ENCODE measurements around the gene AFF3. TPM values are rescaled to one million over a fixed set of nuclear protein-coding genes. Genes with fewer than 3 reads are reported as not detected.

Gene AFF3
- total RNA-seq, 3 donors from 2014 or later (not counting 1 experiment from before 2014, with no cell fraction given) = 4.6 to 9.6 (median 5.6) TPM

- no peak overlapping the region for H3K4me3 Mint-ChIP-seq
- intact Hi-C loops (cut with micrococcal nuclease) = no loop called here
- no peak for TF ChIP-seq CTCF (IDR thresholded peaks at IDR 0.05)
- H3K4me1 ChIP-seq (ENCODE audit: control insufficient read depth, insufficient read depth, low read length) = no peaks in the 10 kb centered on the region
- H3K27ac Mint-ChIP-seq = no peak overlapping the region
- no peaks in the 10 kb centered on the region for H3K27me3 ChIP-seq (ENCODE audit: control insufficient read depth, insufficient read depth, low read length)
- no peaks in the 10 kb centered on the region for H3K4me1 Mint-ChIP-seq
- DNase-seq = no peak
- H3K27me3 Mint-ChIP-seq (ENCODE audit: low read depth in 2 of 2) = no peaks in the 10 kb centered on the region
- no peaks in the 10 kb centered on the region for H3K9me3 ChIP-seq (ENCODE audit: control insufficient read depth, insufficient read depth, low read length)
- H3K27ac ChIP-seq (ENCODE audit: low read length) = no peak overlapping the region
- ATAC-seq = no peak
- H3K36me3 Mint-ChIP-seq = no peaks in the 10 kb centered on the region
- H3K9me3 Mint-ChIP-seq = no peaks in the 10 kb centered on the region
- H3K36me3 ChIP-seq (ENCODE audit: control insufficient read depth, insufficient read depth, low read length) = no peaks in the 10 kb centered on the region
- no CpG with 5 or more reads among the region's 3 CpGs for WGBS (ENCODE audit: insufficient coverage)
- no peak overlapping the region for H3K4me3 ChIP-seq (ENCODE audit: low read length)
These were observed 220.5 kb downstream of the AFF3 start for GRCh38 chr2:99921903-99922302.

GRCh38 chr2:99918389-99918788 lies 224.0 kb downstream of the AFF3 start:
- ATAC-seq (no peak), DNase-seq (no peak)
- intact Hi-C loops (cut with micrococcal nuclease) = no loop called here
- Histone ChIP-seq H3K27ac (ENCODE audit: low read length) (no peak overlapping the region), H3K36me3 (ENCODE audit: control insufficient read depth, insufficient read depth, low read length) (no peaks in the 10 kb centered on the region), H3K4me1 (ENCODE audit: control insufficient read depth, insufficient read depth, low read length) (no peaks in the 10 kb centered on the region), H3K27me3 (ENCODE audit: control insufficient read depth, insufficient read depth, low read length) (no peaks in the 10 kb centered on the region), H3K4me3 (ENCODE audit: low read length) (no peak overlapping the region), H3K9me3 (ENCODE audit: control insufficient read depth, insufficient read depth, low read length) (no peaks in the 10 kb centered on the region)
- WGBS (ENCODE audit: insufficient coverage) = 100% methylated on average over 1 of the region's 2 CpGs
- Mint-ChIP-seq H3K9me3 (no peaks in the 10 kb centered on the region), H3K4me3 (no peak overlapping the region), H3K36me3 (no peaks in the 10 kb centered on the region), H3K4me1 (no peaks in the 10 kb centered on the region), H3K27ac (no peak overlapping the region), H3K27me3 (ENCODE audit: low read depth in 2 of 2) (no peaks in the 10 kb centered on the region)
- TF ChIP-seq CTCF (IDR thresholded peaks at IDR 0.05) = no peak

GRCh38 chr2:99915108-99915675 lies 227.2 kb downstream of the AFF3 start:
- intact Hi-C loops (cut with micrococcal nuclease) = no loop called here
- Histone ChIP-seq H3K4me3 (ENCODE audit: low read length) (no peak overlapping the region), H3K27me3 (ENCODE audit: control insufficient read depth, insufficient read depth, low read length) (no peaks in the 10 kb centered on the region), H3K27ac (ENCODE audit: low read length) (no peak overlapping the region), H3K36me3 (ENCODE audit: control insufficient read depth, insufficient read depth, low read length) (no peaks in the 10 kb centered on the region), H3K9me3 (ENCODE audit: control insufficient read depth, insufficient read depth, low read length) (no peaks in the 10 kb centered on the region), H3K4me1 (ENCODE audit: control insufficient read depth, insufficient read depth, low read length) (no peaks in the 10 kb centered on the region)
- no peak for DNase-seq
- 94% methylated on average over 7 of the region's 8 CpGs for WGBS (ENCODE audit: insufficient coverage)
- H3K9me3 Mint-ChIP-seq = no peaks in the 10 kb centered on the region
- H3K4me3 Mint-ChIP-seq = no peak overlapping the region
- no peak overlapping the region for H3K27ac Mint-ChIP-seq
- no peak for ATAC-seq
- H3K27me3 Mint-ChIP-seq (ENCODE audit: low read depth in 2 of 2) = no peaks in the 10 kb centered on the region
- H3K4me1 Mint-ChIP-seq = no peaks in the 10 kb centered on the region
- no peaks in the 10 kb centered on the region for H3K36me3 Mint-ChIP-seq
- TF ChIP-seq CTCF (IDR thresholded peaks at IDR 0.05) = no peak

- no peak overlapping the region for H3K27ac ChIP-seq (ENCODE audit: low read length)
- TF ChIP-seq CTCF (IDR thresholded peaks at IDR 0.05) = no peak
- no peak overlapping the region for H3K27ac Mint-ChIP-seq
- H3K9me3 Mint-ChIP-seq = no peaks in the 10 kb centered on the region
- intact Hi-C loops (cut with micrococcal nuclease) = no loop called here
- H3K27me3 ChIP-seq (ENCODE audit: control insufficient read depth, insufficient read depth, low read length) = no peaks in the 10 kb centered on the region
- no peak overlapping the region for H3K4me3 ChIP-seq (ENCODE audit: low read length)
- ATAC-seq (no peak), DNase-seq (no peak)
- H3K36me3 ChIP-seq (ENCODE audit: control insufficient read depth, insufficient read depth, low read length) = no peaks in the 10 kb centered on the region
- no peaks in the 10 kb centered on the region for H3K4me1 ChIP-seq (ENCODE audit: control insufficient read depth, insufficient read depth, low read length)
- no peaks in the 10 kb centered on the region for H3K9me3 ChIP-seq (ENCODE audit: control insufficient read depth, insufficient read depth, low read length)
- no peaks in the 10 kb centered on the region for H3K27me3 Mint-ChIP-seq (ENCODE audit: low read depth in 2 of 2)
- no peaks in the 10 kb centered on the region for H3K36me3 Mint-ChIP-seq
- no peaks in the 10 kb centered on the region for H3K4me1 Mint-ChIP-seq
- no peak overlapping the region for H3K4me3 Mint-ChIP-seq
These were observed 230.7 kb downstream of the AFF3 start for GRCh38 chr2:99911736-99912135.

All from natural killer cell (primary cell).